Measurements from ENCODE around the gene TCF7L1. TPM values are rescaled to one million over a fixed set of nuclear protein-coding genes. Genes with fewer than 3 reads are reported as not detected.
A peak's percentile ranks its signal among the peaks of the same experiment; 100 is the strongest.

TCF7L1 gene
- total RNA-seq, 1 donor from 2014 or later, result 30.8 TPM

- TF ChIP-seq EZH2 (IDR thresholded peaks at IDR 0.05; ENCODE audit: insufficient read depth, low read length) (no peak), CTCF (IDR thresholded peaks at IDR 0.05; ENCODE audit: insufficient read depth, low read depth, low read length) (no peak)
- Histone ChIP-seq H3K9ac (ENCODE audit: low read length) (no peak overlapping the region), H3K4me2 (ENCODE audit: low read length) (no peak overlapping the region), H3K4me3 (ENCODE audit: insufficient read depth, low read depth, low read length) (no peak overlapping the region), H2AFZ (ENCODE audit: low read depth, low read length) (no peak overlapping the region), H4K20me1 (ENCODE audit: insufficient read depth, low read length) (peaks cover 21% of the 10 kb centered on the region), H3K27me3 (ENCODE audit: insufficient read depth, low read length) (no peaks in the 10 kb centered on the region), H3K27ac (ENCODE audit: low read depth, low read length) (no peak overlapping the region), H3K4me1 (ENCODE audit: insufficient read depth, low read length) (peaks cover 18% of the 10 kb centered on the region), H3K36me3 (ENCODE audit: insufficient read depth, low read length) (no peaks in the 10 kb centered on the region), H3K79me2 (ENCODE audit: insufficient read depth, low read length) (no peaks in the 10 kb centered on the region), H3K9me3 (ENCODE audit: insufficient read depth, low read depth, low read length) (no peaks in the 10 kb centered on the region)
- Mint-ChIP-seq H3K36me3 (ENCODE audit: low read depth, unreplicated experiment) (peaks cover 8% of the 10 kb centered on the region), H3K27ac (ENCODE audit: unreplicated experiment) (no peak overlapping the region), H3K4me1 (ENCODE audit: low read depth, unreplicated experiment) (peaks cover 46% of the 10 kb centered on the region), H3K4me3 (ENCODE audit: unreplicated experiment) (peak overlapping the region; percentile 61), H3K27me3 (ENCODE audit: low read depth, unreplicated experiment) (no peaks in the 10 kb centered on the region), H3K9me3 (ENCODE audit: unreplicated experiment) (peaks cover 4% of the 10 kb centered on the region)
- DNase-seq (ENCODE audit: low read depth) (no peak), FAIRE-seq (no peak)
Measured at GRCh38 chr2:85244828-85245227, 111.6 kb downstream of the TCF7L1 start.

GRCh38 chr2:85245891-85246290 is 112.7 kb downstream of the TCF7L1 start:
- peaks cover 18% of the 10 kb centered on the region for H3K4me1 ChIP-seq (ENCODE audit: insufficient read depth, low read length)
- H3K27ac ChIP-seq (ENCODE audit: low read depth, low read length), result no peak overlapping the region

More at GRCh38 chr2:85245891-85246290, 112.7 kb downstream of the TCF7L1 start:
- Mint-ChIP-seq H3K4me3 (ENCODE audit: unreplicated experiment) (no peak overlapping the region), H3K36me3 (ENCODE audit: low read depth, unreplicated experiment) (peaks cover 8% of the 10 kb centered on the region), H3K4me1 (ENCODE audit: low read depth, unreplicated experiment) (peaks cover 47% of the 10 kb centered on the region), H3K9me3 (ENCODE audit: unreplicated experiment) (peaks cover 4% of the 10 kb centered on the region), H3K27ac (ENCODE audit: unreplicated experiment) (no peak overlapping the region), H3K27me3 (ENCODE audit: low read depth, unreplicated experiment) (no peaks in the 10 kb centered on the region)
- no peak overlapping the region for H2AFZ ChIP-seq (ENCODE audit: low read depth, low read length)
- no peaks in the 10 kb centered on the region for H3K79me2 ChIP-seq (ENCODE audit: insufficient read depth, low read length)
- no peak for TF ChIP-seq EZH2 (IDR thresholded peaks at IDR 0.05; ENCODE audit: insufficient read depth, low read length)
- no peak for TF ChIP-seq CTCF (IDR thresholded peaks at IDR 0.05; ENCODE audit: insufficient read depth, low read depth, low read length)
- no peak overlapping the region for H3K9ac ChIP-seq (ENCODE audit: low read length)
- no peaks in the 10 kb centered on the region for H3K9me3 ChIP-seq (ENCODE audit: insufficient read depth, low read depth, low read length)
- peaks cover 21% of the 10 kb centered on the region for H4K20me1 ChIP-seq (ENCODE audit: insufficient read depth, low read length)
- no peak overlapping the region for H3K4me2 ChIP-seq (ENCODE audit: low read length)
- FAIRE-seq (no peak), DNase-seq (ENCODE audit: low read depth) (no peak)
- H3K4me3 ChIP-seq (ENCODE audit: insufficient read depth, low read depth, low read length), result no peak overlapping the region
- no peaks in the 10 kb centered on the region for H3K27me3 ChIP-seq (ENCODE audit: insufficient read depth, low read length)
- H3K36me3 ChIP-seq (ENCODE audit: insufficient read depth, low read length), result no peaks in the 10 kb centered on the region

Data from astrocyte (in vitro differentiated cells and primary cell).